Measurements from ENCODE around the gene LAMC1.
"Not testable (repeated sequence)": the region's sequence is repeated elsewhere in the genome, so short reads cannot be mapped to it uniquely, and the experiment has no call there.

The LAMC1 gene

DNA sequence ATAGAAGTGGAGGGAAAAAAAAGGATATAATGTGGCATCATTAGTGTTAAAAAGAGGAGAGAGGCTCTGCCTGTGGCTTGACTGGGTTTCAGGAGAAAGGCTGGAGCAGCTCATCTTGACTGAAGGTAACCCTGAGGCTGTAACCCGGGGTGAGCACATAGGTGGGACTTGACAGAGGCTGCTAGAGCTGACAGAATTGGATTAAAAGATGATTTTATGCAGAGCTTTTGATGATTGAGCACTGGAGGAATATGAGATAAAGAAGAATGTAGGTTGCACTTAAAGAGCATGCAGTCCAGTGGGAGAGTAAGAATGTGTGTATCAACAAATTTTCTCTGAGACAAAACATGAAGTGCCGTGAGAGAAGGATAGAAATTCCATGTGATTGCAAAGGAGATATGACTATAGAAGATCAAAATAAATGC is 17.3 kb downstream of the LAMC1 start:
- in situ Hi-C loops (cut with MboI; ENCODE audit: low sequenced_read_pairs): no loop called here

DNA sequence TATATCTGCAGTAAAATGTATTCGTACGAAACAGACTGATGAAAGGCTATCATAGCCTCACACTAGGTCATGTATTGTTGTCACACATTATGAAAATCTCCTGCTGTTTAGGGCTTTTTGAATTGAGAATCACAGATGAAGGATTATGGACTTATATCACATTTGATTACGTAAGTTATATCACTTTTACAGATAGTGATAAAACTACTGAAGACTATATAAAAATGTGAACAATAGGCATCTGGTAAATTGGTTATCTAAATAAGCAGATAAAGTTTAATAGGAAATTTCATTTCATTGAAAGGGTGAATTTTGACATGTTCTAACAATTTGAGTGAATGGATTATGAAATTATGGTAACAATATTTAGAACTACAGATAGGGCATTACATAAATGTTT is 20.0 kb downstream of the LAMC1 start:
- in situ Hi-C loops (cut with MboI; ENCODE audit: low sequenced_read_pairs): no loop called here

DNA sequence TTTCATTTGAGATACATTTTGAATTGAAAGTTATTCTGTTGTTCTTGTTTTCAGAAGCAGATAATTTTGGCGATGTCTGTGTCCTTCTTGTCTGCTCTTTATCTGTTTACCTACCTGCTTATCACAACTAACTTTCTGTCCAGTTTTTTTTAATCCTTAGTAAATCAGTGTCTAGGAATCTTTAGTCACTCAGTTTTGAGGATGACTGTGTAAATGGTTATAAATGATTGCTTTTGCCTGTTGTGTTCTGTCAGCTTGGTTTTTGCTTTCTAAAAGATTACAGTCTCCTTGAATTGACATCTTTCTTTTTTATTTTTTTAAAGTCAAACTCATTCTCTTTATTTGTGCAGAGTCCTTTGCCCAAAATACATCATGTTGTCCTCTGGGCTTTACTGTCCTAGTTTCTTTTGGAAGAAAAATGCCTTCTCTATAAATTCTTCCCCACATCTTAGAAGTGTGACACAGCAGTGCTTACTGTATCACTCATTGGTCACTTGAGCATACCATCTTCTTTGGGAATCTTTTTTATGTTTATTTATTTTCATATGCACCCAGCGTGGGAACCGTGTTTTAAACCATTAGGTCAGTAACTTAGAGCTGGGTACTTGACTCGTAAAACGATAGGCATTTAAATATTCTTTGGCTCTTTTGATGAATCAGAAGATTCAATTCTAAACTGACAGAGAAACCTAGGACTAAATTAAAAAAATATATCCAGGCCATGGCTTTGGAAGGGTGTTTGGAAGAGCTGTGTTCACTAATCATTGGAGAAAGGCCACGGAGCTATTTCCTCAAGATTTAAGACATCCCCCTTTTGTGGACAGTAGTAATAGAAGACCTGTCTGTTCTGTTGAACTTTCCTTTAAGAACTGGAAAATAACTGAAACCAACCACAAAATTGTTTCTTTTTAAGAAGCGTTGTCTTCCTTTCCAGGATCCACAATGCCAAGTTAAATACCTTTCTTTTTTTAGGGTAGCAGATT is 20.9 kb downstream of the LAMC1 start:
- in situ Hi-C loops (cut with MboI; ENCODE audit: low sequenced_read_pairs): no loop called here

DNA sequence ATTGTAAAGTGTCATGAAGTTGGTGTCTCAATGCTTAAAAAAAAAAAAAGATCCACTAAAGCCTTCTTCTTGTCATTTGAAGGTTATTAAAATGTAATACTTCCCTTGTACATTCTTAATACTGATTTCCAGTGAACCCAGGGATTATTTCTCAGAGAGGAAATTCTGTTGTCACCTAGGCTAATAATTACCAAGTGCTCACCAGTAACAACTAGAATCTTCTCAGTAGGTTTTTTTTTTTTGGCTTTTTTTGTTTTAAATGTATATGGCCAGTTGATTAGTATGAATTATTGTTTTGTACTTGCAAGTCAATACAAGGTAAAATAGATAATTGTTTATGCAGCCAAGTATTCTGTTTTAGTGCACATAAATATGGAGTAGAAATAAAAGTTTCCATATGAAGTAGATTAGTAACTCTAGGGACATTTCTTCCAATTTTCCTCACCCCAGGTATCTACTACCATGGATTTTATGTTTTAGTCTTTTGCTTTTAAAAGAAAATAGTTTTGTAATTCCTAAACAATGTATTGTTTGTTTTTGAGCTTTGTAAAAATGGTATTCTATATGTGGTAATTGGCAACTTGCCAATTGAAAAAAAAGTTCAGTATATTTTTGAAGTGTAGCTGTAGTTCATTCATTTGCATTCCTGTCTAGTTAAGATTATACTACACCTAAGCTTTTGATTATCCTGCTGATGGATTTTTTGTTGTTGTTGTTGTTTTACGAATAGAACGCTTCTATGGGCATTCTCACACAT is 21.9 kb downstream of the LAMC1 start:
- in situ Hi-C loops (cut with MboI; ENCODE audit: low sequenced_read_pairs): no loop called here

DNA sequence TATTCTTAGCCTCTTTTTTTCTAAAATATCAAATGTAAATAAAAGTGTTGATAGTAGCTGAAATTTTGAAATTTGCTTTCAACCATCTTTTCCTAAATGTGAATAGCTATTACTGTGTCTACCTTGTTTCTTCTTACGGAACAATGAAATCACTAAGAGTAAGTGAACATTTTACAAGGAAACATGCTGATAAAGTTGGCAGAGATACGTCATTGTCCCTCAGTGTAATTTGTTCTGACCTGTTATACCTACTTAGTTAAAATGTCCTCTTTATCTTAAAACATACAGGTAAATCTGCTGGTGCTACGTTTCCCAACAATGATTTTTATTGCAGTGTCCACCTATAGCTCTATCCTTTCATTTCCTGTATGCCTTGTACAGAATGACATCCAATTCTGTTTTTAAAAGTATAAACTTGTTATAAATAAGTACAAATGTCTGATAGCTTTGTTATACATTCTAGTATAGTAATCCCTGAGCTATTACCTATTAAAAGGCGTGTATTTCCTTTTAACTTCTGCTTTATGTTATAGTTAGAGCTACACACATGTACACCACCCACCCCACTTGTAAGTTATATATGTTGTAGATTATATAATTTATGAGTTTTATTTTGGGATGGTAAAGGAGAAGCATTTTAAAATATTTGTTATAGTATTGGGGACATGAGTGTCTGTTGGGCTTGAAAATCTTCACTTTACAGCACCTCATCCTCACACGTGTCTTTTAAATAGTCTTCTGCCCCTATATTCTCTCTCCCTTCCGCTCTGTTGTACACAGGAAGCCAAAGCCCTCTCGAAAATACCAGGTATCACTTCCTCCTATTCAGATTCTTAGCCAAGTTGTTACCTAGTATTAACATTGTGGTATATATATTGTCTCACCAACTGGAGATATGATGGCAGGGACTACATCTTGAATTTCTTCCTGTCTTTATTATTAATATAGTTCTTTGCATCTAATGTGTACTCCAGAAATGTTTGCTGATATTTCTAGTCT is 25.2 kb downstream of the LAMC1 start:
- in situ Hi-C loops (cut with MboI; ENCODE audit: low sequenced_read_pairs): no loop called here

DNA sequence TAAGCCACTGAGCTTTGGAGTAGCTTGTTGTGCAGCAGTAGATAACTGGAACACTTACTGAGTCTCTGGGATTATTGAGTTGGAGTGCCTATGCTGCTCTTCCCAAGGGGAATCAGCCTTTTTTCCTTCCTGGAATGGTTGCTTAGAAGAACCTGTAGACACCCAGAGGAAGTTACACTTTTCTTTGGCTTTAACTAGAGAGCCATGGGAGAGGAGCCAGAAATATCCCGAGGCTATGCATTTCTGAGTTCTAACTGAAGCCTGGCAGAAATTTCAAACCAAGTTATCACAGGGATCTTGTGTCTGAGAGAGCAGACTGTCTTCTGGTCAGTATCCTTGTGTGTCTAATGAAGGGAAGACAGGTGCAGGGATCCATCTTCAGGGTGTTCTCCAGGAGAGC is 28.3 kb downstream of the LAMC1 start:
- in situ Hi-C loops (cut with MboI; ENCODE audit: low sequenced_read_pairs): no loop called here

DNA sequence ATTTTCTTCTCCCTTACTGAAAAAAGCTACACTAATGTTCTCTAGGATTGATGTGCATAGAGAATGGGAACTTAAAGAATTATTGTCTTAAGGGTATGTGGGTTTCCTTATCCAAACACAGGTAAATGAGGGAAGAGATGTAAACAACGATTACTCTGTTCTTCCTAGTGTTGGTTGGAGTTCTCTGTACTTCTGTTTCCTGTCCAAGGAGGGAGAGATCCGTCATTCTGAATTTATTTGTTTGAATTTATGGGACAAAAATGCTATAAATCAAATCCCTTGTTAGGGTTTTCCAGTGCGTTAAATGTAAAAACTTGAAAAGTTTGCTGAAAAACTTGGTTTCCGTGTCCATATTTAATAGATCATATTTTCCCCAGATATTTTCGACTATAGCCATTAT is 29.6 kb downstream of the LAMC1 start:
- in situ Hi-C loops (cut with MboI; ENCODE audit: low sequenced_read_pairs): no loop called here

DNA sequence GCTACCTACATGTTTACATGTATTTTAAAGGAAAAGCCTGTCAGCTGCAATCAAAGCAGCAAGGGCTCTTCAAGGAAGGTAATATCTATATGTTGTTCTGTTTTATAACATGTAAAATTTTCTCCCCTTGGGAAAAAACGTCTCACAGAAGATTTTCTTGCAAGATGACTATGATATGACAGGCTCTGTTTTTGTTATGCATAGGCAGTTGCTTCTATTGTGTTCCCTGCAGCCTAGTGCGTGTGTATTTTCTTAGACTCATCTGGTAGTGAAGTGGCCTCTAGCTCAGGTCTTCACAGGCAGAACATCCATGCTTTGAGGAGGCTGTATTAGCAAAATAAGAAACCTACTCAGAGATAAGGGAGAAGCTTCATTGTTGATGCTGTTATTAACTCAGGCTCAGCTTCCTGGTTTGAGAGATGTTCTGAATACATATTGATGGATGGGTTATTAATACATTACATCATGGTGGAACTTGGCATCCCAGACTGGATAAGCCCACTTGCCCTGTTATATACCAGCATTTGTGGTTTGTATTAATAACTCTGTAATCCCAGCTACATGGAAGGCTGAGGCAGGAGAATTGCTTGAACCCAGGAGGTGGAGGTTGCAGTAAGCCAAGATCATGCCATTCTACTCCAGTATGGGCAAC is 35.8 kb downstream of the LAMC1 start:
- in situ Hi-C loops (cut with MboI; ENCODE audit: low sequenced_read_pairs): no loop called here

DNA sequence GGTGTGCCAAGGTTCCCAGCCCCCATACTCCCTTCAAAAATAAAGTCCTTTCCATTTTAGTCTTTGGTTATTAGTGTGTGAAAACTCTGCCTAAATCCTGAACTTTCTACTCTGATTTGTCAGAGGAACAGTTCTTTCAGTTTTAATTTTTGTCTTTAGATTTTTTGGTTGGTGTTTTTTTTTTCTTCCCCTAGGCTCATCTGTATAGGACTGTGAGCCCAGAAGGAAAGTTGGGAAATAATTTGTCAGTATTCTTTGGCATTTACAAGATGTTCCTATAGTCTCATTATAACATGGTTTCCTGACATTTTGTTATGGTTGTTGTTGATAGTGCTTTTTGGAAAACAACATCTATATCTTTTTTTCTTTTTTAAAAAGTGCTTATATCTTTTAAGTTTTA is 38.0 kb downstream of the LAMC1 start:
- in situ Hi-C loops (cut with MboI; ENCODE audit: low sequenced_read_pairs): no loop called here

DNA sequence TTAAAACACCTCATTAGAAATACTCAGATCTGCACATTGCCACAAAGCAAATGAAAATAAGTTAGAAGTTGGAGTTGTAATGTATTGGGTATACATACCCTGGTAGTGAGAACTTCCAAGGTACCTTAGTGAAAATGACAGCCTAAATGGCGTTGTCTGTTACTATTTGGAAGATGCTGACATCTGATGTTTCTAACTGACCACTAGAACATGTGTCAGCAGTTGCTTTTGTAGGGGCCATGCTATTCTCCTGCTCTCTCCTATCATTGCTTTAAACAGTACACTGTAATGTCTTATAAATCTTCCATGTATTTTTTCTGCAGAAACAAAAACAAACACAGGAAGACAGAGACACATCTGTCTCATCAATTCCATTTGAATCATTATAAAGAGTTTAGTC is 40.1 kb downstream of the LAMC1 start:
- in situ Hi-C loops (cut with MboI; ENCODE audit: low sequenced_read_pairs): no loop called here

DNA sequence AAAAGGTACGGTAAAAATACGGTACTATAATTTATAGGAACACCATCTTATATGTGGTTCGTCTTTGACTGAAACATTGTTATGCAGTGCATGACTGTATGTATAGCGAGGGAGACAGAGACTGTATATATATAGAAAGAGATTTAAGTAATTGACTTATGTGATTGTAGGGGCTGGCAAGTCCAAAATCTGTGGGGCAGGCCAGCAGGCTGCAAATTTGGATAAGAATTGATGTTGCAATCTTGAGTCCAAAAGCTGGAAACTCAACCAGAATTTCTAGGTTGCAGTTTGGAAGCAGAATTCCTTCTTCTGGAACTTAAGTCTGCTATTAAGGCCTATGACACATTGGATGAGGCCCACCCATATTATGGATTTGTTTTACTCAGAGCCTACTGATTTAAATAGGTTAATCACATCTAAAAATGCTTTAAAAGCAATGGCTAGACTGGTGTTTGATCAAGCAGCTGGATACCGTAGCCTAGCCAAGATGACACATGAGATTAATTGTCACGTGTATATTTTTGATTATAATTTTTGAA is 42.0 kb downstream of the LAMC1 start:
- in situ Hi-C loops (cut with MboI; ENCODE audit: low sequenced_read_pairs): no loop called here

DNA sequence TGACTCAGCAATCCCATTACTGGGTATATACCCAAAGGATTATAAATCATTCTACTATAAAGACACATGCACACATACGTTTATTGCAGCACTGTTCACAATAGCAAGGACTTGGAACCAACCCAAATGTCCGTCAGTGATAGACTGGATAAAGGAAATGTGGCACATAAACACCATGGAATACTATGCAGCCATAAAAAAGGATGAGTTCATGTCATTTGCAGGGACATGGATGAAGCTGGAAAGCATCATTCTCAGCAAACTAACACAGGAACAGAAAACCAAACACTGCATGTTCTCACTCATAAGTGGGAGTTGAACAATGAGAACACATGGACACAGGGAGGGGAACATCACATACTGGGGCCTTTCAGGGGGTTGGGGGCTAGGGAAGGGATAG is 43.2 kb downstream of the LAMC1 start:
- in situ Hi-C loops (cut with MboI; ENCODE audit: low sequenced_read_pairs): not testable (repeated sequence)

DNA sequence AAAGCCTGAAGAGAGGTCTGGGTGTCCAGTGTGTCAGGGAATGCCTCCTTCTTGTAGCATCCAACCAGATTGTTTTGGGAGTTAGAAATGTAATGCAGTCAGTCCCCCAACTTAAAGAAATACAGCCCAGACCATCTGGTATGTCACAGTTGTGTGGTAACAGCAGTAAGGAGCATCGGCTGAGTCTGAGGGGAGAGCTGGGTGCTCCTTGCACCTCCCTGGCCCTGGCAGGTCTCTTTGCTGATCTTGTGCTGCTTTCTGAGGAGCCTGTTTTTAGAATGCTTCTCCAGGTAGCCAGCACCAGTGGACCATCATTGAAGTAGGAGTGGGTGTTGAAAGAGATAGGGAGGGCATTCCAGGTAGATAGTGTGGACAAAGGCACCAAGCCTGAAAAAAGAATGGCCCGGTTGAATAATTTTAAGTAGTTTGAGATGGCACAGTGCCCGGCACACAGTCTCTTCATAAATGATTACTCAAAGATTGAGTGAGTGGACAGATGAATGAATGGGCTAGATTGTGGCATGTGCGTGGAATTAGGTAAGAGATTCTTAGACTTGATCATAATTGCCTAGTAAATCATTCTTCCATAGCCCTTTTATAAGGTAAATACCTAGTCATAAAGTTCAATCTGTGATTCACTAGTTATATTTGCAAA is 46.5 kb downstream of the LAMC1 start:
- in situ Hi-C loops (cut with MboI; ENCODE audit: low sequenced_read_pairs): no loop called here

DNA sequence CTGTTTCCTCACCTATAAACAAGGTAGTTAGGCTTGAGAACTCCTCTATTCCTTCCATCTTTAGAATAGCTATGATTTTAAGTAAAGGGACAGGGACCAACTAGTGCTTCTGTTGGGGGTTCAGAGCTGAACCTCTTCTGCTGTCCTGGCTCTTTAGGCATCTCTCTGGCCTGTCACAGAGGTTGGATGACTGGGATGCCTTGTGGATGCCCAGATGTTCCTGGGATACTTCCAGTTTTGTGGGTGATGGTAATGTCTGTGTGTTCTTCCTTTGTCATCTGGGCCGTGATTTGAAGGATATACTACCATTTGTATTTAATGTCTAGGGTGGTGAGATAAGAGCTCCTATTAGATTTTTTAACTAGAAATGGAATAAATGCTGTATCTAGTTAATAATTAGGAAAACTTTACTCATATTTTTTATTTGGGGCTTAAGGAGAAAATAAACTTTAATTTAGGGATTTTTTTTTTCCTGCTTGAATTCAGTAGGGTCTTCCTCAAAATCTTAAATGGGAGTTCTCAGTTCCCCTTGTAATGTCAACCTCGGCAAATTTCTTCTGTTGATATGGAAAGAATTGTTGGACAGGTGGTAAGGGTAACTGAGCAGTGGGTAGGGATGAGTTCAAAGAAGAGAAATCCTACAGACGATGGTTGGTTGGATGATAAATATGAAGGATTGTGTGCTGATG is 47.2 kb downstream of the LAMC1 start:
- in situ Hi-C loops (cut with MboI; ENCODE audit: low sequenced_read_pairs): no loop called here

DNA sequence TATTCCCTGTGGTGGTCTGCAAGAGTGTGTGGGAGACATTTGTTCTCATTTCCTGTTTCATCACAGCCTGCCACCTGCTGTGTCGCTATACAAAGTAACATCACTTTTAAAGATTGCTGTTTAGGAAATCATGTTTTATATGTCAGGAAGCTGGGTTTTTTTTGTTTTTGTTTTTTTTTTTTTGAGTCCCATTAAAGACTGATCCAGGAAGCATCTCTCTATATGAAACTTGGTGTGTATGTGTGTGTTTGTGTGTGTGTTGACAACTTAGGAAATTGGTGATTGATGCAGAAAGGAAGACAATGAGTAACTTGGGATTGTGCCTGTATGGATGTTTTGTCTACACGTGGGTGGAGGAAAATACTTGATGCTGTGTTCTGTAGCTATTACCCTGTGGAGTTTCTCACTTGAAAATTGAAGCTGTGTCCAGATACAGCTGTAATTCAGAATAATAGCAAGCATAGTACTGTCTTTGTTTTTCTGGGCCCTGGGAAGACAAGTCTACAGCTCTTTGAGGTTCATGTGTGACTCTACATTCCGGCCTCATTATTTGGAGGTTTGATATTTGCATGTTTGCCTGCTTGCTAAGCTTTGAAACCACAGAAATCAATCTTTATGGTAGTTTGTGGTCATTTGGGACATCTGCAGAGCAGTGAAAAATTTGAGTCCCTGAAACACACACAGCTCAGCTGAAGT is 47.9 kb downstream of the LAMC1 start:
- in situ Hi-C loops (cut with MboI; ENCODE audit: low sequenced_read_pairs): no loop called here

DNA sequence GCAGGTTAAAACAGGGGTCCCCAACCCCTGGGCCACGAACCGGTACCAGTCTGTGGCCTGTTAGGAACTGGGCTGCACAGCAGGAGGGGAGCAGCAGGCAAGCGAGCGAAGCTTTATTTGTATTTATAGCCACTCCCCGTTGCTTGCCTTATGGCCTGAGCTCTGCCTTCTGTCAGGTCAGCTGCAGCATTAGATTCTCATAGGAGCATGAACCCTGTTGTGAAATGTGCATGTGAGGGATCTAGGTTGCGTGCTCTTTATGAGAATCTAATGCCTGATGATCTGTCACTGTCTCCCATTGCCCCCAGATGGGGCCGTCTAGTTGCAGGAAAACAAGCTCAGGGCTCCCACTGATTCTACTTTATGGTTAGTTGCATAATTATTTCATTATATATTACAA is 49.4 kb downstream of the LAMC1 start:
- in situ Hi-C loops (cut with MboI; ENCODE audit: low sequenced_read_pairs): not testable (repeated sequence)

DNA sequence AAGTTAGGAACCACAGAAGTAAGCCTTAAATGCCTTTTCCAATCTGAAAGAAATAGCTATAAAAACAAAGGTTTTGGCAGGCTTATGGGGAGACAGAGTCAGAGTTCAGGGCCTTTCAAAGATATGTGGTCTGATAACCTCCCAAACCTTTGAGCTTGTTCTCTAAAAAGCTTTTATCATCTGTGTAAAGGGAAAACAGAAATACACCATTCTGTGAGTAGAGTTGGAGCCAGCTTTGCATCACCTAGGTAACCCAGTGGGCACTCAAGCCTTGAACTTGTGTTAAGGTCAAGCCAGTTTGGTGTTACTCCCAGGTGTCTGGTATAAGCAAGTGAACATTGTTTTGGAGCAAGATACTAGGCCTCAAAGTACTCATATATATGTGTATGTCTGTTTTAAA is 50.1 kb downstream of the LAMC1 start:
- in situ Hi-C loops (cut with MboI; ENCODE audit: low sequenced_read_pairs): no loop called here

DNA sequence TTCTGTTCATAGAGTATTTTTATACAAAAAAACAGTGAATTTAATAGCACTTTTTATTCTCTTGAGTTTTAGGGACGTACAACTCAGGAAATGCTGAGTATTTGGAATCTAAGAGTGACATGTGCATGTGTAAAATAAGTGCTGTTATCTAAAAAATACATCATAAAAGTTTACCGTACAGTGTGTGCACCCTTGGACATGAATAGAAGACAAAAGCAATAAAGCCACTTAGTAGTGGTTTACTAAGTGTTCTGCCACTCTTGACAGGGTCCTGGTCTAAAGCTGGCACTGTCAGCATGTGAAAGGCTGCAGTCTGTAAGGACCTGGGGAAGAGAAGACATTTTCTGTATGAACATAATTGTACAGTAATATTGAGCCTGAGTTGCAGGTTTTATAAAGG is 51.0 kb downstream of the LAMC1 start:
- in situ Hi-C loops (cut with MboI; ENCODE audit: low sequenced_read_pairs): no loop called here
